Omental fat pad (tissue), 4 donors: Measurements from ENCODE around the gene KIRREL3. TPM values are rescaled to one million over a fixed set of nuclear protein-coding genes. Genes with fewer than 3 reads are reported as not detected.

Source experiments
- ATAC-seq: fragments of 150-250 bp; one replicate; pipeline ENCODE4 v1.9.1; 2016; ENCODE audit warnings: mild to moderate bottlenecking, moderate library complexity; ENCODE audit not compliant: low FRiP score
- DNase-seq: peaks from one replicate; pipeline ENCODE4 v3.0.0-alpha.2; 2019; ENCODE audit warnings: low spot score
- CTCF ChIP-seq, 3 donors: fragments of 450-650 bp; IDR thresholded peaks; one replicate each; pipeline ENCODE4 v1.5.1; 2016 to 2017; ENCODE audit warnings: antibody characterized with exemption in 3 of 3, mild to moderate bottlenecking in 3 of 3, moderate library complexity in 2 of 3
- total RNA-seq, 4 donors: library from RNA; depleted of rRNA; stranded (reverse); fragments of >200 nt; gene quantifications; one replicate each; pipeline ENCODE4 v1.1.0, GENCODE V29; 2016

KIRREL3 gene
- total RNA-seq, 4 donors from 2014 or later = 0.09 to 0.60 TPM; not detected in 2

GRCh38 chr11:126768702-126769101 is 231.9 kb downstream of the KIRREL3 start:
- no peak for TF ChIP-seq CTCF (IDR thresholded peaks at IDR 0.05)
- no peak for ATAC-seq
- no peak for DNase-seq

- DNase-seq = no peak
- ATAC-seq = no peak
- TF ChIP-seq CTCF (IDR thresholded peaks at IDR 0.05) = no peak
These were observed 234.1 kb downstream of the KIRREL3 start for GRCh38 chr11:126766440-126766839.

GRCh38 chr11:126765196-126765595 is 235.4 kb downstream of the KIRREL3 start:
- TF ChIP-seq CTCF (IDR thresholded peaks at IDR 0.05) = no peak
- ATAC-seq = no peak

GRCh38 chr11:126764231-126764630 is 236.3 kb downstream of the KIRREL3 start:
- ATAC-seq (no peak), DNase-seq (no peak)
- TF ChIP-seq CTCF (IDR thresholded peaks at IDR 0.05) = no peak

More at GRCh38 chr11:126765196-126765595, 235.4 kb downstream of the KIRREL3 start:
- no peak for DNase-seq

GRCh38 chr11:126756855-126757254 is 243.7 kb downstream of the KIRREL3 start:
- TF ChIP-seq CTCF (IDR thresholded peaks at IDR 0.05) = no peak
- ATAC-seq = no peak

GRCh38 chr11:126756421-126756820 is 244.1 kb downstream of the KIRREL3 start:
- no peak for DNase-seq
- TF ChIP-seq CTCF (IDR thresholded peaks at IDR 0.05) = no peak
- ATAC-seq = no peak

More at GRCh38 chr11:126756855-126757254, 243.7 kb downstream of the KIRREL3 start:
- DNase-seq = no peak

- DNase-seq (no peak), ATAC-seq (no peak)
- TF ChIP-seq CTCF (IDR thresholded peaks at IDR 0.05) = no peak
These were observed 245.0 kb downstream of the KIRREL3 start for GRCh38 chr11:126755526-126755925.
